Left lung (tissue), 10 donors: Measurements from ENCODE around the gene MPG. TPM values are rescaled to one million over a fixed set of nuclear protein-coding genes. Genes with fewer than 3 reads are reported as not detected.
A peak's percentile ranks its signal among the peaks of the same experiment; 100 is the strongest.

Source experiments
- ATAC-seq: fragments of 200-7000 bp; cut with Tn5 transposase; one replicate; pipeline ENCODE4 v1.9.1; 2020; ENCODE audit warnings: moderate library complexity
- DNase-seq, 4 donors: peaks; one replicate each; pipeline ENCODE4 v3.0.0-alpha.2; 2013 to 2020
- H3K27ac ChIP-seq, 2 donors: fragments of 200-600 bp; sonication (generic) in 1 of 2; one replicate each; pipeline versions ENCODE4 v1.5.0 to v1.8.0; 2020 to 2021
- H3K27me3 ChIP-seq, 2 donors: fragments of 200-600 bp; sonication (generic) in 1 of 2; one replicate each; pipeline versions ENCODE4 v1.5.0 to v1.8.0; 2020 to 2021
- H3K36me3 ChIP-seq, 2 donors: fragments of 200-600 bp; sonication (generic) in 1 of 2; one replicate each; pipeline versions ENCODE4 v1.5.0 to v1.8.0; 2020 to 2021
- H3K4me1 ChIP-seq, 2 donors: fragments of 200-600 bp; one replicate each; pipeline ENCODE4 v1.8.0; 2021
- H3K4me3 ChIP-seq, 2 donors: fragments of 200-600 bp; sonication (generic) in 1 of 2; one replicate each; pipeline versions ENCODE4 v1.5.0 to v1.8.0; 2020 to 2021; ENCODE audit warnings: mild to moderate bottlenecking in 1 of 2
- H3K9me3 ChIP-seq, 2 donors: fragments of 200-600 bp; sonication (generic) in 1 of 2; one replicate each; pipeline versions ENCODE4 v1.5.0 to v1.8.0; 2020 to 2021
- CTCF ChIP-seq, 2 donors: fragments of 200-600 bp; sonication (generic) in 1 of 2; IDR thresholded peaks; one replicate each; pipeline versions ENCODE4 v1.5.0 to v1.8.0; 2021; ENCODE audit warnings: antibody characterized with exemption in 2 of 2
- intact Hi-C, 2 donors: fragments of 100-400 bp; cut with DNase I; formaldehyde crosslinking; loops; one replicate each; pipeline versions ENCODE4 v1.11.2 to v1.14.2; 2022
- polyA plus RNA-seq, 6 donors: library from polyadenylated mRNA; unstranded; fragments of 120-200 nt; gene quantifications; one replicate each; pipeline ENCODE4 v1.2.1, GENCODE V29; 2013; ENCODE audit not compliant: insufficient read length in 6 of 6
- total RNA-seq, 2 donors: library from RNA; stranded (reverse); fragmentation: NEBNext Ultra II Directional; extraction: Animal tissue kit (Norgen Biotek cat#: 25700); gene quantifications; one replicate each; pipeline ENCODE4 v1.2.1, GENCODE V29; 2021
- donor health status: DM: no; HTN: yes; CAD: no.
- donor health status: DM: no; HTN: no; CAD: no.

MPG gene
- total and polyA plus RNA-seq, 8 donors: 22.2 to 47.6 (median 29.5) TPM

GRCh38 chr16:105521-105920 is 27.5 kb downstream of the MPG start:
- TF ChIP-seq CTCF (IDR thresholded peaks at IDR 0.05): no peak
- H3K4me1 ChIP-seq: peaks cover 0 to 4% of the 10 kb centered on the region in 2 donors
- H3K36me3 ChIP-seq: peaks cover 0 to 44% of the 10 kb centered on the region in 2 donors
- DNase-seq (no peak), ATAC-seq (no peak)
- intact Hi-C loops: no loop called here
- no peak overlapping the region for H3K27ac ChIP-seq
- no peaks in the 10 kb centered on the region for H3K9me3 ChIP-seq
- no peak overlapping the region for H3K4me3 ChIP-seq
- no peaks in the 10 kb centered on the region for H3K27me3 ChIP-seq

- H3K9me3 ChIP-seq: no peaks in the 10 kb centered on the region
- peak; percentile 65 to 72 for TF ChIP-seq CTCF (IDR thresholded peaks at IDR 0.05)
- peaks cover 0 to 57% of the 10 kb centered on the region in 2 donors for H3K36me3 ChIP-seq
- intact Hi-C loops: no loop called here
- no peak overlapping the region for H3K27ac ChIP-seq
- ATAC-seq: peak; percentile 90
- H3K4me3 ChIP-seq: no peak overlapping the region
- peak in 2 of 4 donors; percentile 66 to 83 for DNase-seq
- H3K4me1 ChIP-seq: peaks cover 0 to 4% of the 10 kb centered on the region in 2 donors
- H3K27me3 ChIP-seq: no peaks in the 10 kb centered on the region
Measured at GRCh38 chr16:106623-107324, 28.7 kb downstream of the MPG start.

- H3K4me3 ChIP-seq: no peak overlapping the region
- H3K4me1 ChIP-seq: no peaks in the 10 kb centered on the region
- no peaks in the 10 kb centered on the region for H3K9me3 ChIP-seq
- no peak for DNase-seq
- intact Hi-C loops: no loop called here
- H3K27me3 ChIP-seq: no peaks in the 10 kb centered on the region
- TF ChIP-seq CTCF (IDR thresholded peaks at IDR 0.05): no peak
- H3K27ac ChIP-seq: no peak overlapping the region
- H3K36me3 ChIP-seq: peaks cover 0 to 69% of the 10 kb centered on the region in 2 donors
- no peak for ATAC-seq
Measured at GRCh38 chr16:112153-112840, 34.3 kb downstream of the MPG start.

- Histone ChIP-seq H3K27ac (no peak overlapping the region), H3K36me3 (peaks cover 0 to 61% of the 10 kb centered on the region in 2 donors), H3K27me3 (no peaks in the 10 kb centered on the region), H3K4me1 (peaks cover 0 to 2% of the 10 kb centered on the region in 2 donors), H3K9me3 (no peaks in the 10 kb centered on the region), H3K4me3 (no peak overlapping the region)
- no peak for TF ChIP-seq CTCF (IDR thresholded peaks at IDR 0.05)
- intact Hi-C loops: no loop called here
- ATAC-seq (no peak), DNase-seq (no peak)
Measured at GRCh38 chr16:114327-114726, 36.3 kb downstream of the MPG start.

- Histone ChIP-seq H3K4me3 (no peak overlapping the region), H3K27me3 (no peaks in the 10 kb centered on the region), H3K27ac (no peak overlapping the region), H3K36me3 (peaks cover 0 to 44% of the 10 kb centered on the region in 2 donors), H3K4me1 (peaks cover 0 to 2% of the 10 kb centered on the region in 2 donors), H3K9me3 (no peaks in the 10 kb centered on the region)
- ATAC-seq (no peak), DNase-seq (no peak)
- intact Hi-C loops: no loop called here
- no peak for TF ChIP-seq CTCF (IDR thresholded peaks at IDR 0.05)
Measured at GRCh38 chr16:116015-116414, 38.0 kb downstream of the MPG start.
